Fibroblast of lung (primary cell): ENCODE measurements around the gene NOSTRIN. TPM values are rescaled to one million over a fixed set of nuclear protein-coding genes. Genes with fewer than 3 reads are reported as not detected.

Source experiments
- DNase-seq, 2 donors: peaks; one replicate each; pipeline versions ENCODE4 v3.0.0 to v3.0.0-alpha.2; 2010; ENCODE audit warnings: low read depth in 2 of 2
- H2AFZ ChIP-seq: 2 replicates; pipeline ENCODE4 v1.5.1; 2012; ENCODE audit warnings: low read length, control low read depth, inconsistent platforms
- H3K27ac ChIP-seq: 2 replicates; pipeline ENCODE4 v1.5.1; 2011; ENCODE audit warnings: low read length, control low read depth; ENCODE audit not compliant: insufficient read depth
- H3K27me3 ChIP-seq: 2 replicates; pipeline ENCODE4 v1.5.1; 2011; ENCODE audit warnings: mild to moderate bottlenecking, low read length; ENCODE audit not compliant: control insufficient read depth, insufficient read depth
- H3K36me3 ChIP-seq: 2 replicates; pipeline ENCODE4 v1.5.1; 2011; ENCODE audit warnings: low read length; ENCODE audit not compliant: control insufficient read depth, insufficient read depth
- H3K4me1 ChIP-seq: 2 replicates; pipeline ENCODE4 v1.5.1; 2011; ENCODE audit warnings: low read length; ENCODE audit not compliant: control insufficient read depth, insufficient read depth; ENCODE audit errors: extremely low read depth
- H3K4me2 ChIP-seq: 2 replicates; pipeline ENCODE4 v1.5.1; 2011; ENCODE audit warnings: low read length, control low read depth; ENCODE audit not compliant: insufficient read depth; ENCODE audit errors: extremely low read depth
- H3K4me3 ChIP-seq, 4 experiments: fragments of 200-600 bp in 1 of 4; sonication (generic) in 1 of 4; replicated peaks in 1 of 4; 2 replicates each; pipeline ENCODE4 v1.5.1; 2011 to 2016; ENCODE audit warnings: low read length in 4 of 4, low read depth in 3 of 4, mild to moderate bottlenecking in 3 of 4, control low read depth in 2 of 4, inconsistent platforms in 1 of 4, mixed read lengths in 1 of 4; ENCODE audit not compliant: insufficient read depth in 1 of 4; ENCODE audit errors: control extremely low read depth in 1 of 4
- H3K79me2 ChIP-seq: 2 replicates; pipeline ENCODE4 v1.5.1; 2012; ENCODE audit warnings: mild to moderate bottlenecking, low read length, inconsistent platforms; ENCODE audit not compliant: control insufficient read depth, insufficient read depth
- H3K9ac ChIP-seq: 2 replicates; pipeline ENCODE4 v1.5.1; 2011; ENCODE audit warnings: mild to moderate bottlenecking, low read length, control low read depth; ENCODE audit not compliant: insufficient read depth
- H3K9me3 ChIP-seq: 2 replicates; pipeline ENCODE4 v1.5.1; 2012; ENCODE audit warnings: low read depth, low read length; ENCODE audit not compliant: control insufficient read depth, insufficient read depth
- H4K20me1 ChIP-seq: 2 replicates; pipeline ENCODE4 v1.5.1; 2011; ENCODE audit warnings: low read length; ENCODE audit not compliant: control insufficient read depth, insufficient read depth; ENCODE audit errors: extremely low read depth
- CTCF ChIP-seq, 2 donors: IDR thresholded peaks in 1 of 2; conservative IDR thresholded peaks in 1 of 2; 1 replicate in 1 of 2; 2 replicates in 1 of 2; pipeline ENCODE4 v1.5.1; 2011 to 2012; ENCODE audit warnings: low read length in 2 of 2, control low read depth in 1 of 2, inconsistent platforms in 1 of 2, low read depth in 1 of 2, mild to moderate bottlenecking in 1 of 2
- EZH2 ChIP-seq: IDR thresholded peaks from 2 replicates; pipeline ENCODE4 v1.5.1; 2012; ENCODE audit warnings: low read length, control low read depth, mild to moderate bottlenecking; ENCODE audit errors: missing control alignments
- polyA plus RNA-seq, 2 donors: library from polyadenylated mRNA; depleted of rRNA in 1 of 2; stranded (reverse) in 1 of 2; unstranded in 1 of 2; fragments of >200 nt; gene quantifications; 2 replicates each; pipeline ENCODE4 v1.2.1, GENCODE V29; 2011 to 2012; ENCODE audit warnings: missing spikeins in 1 of 2
- total RNA-seq: library from RNA; depleted of rRNA; stranded (reverse); fragments of >200 nt; gene quantifications from 2 replicates; pipeline ENCODE4 v1.2.1, GENCODE V29; 2014

The NOSTRIN gene
- total and polyA plus RNA-seq, 2 donors (not counting 1 experiment from before 2014, with no cell fraction given), result 0.50 to 1.3 TPM

GRCh38 chr2:168896783-168897182, 94.3 kb downstream of the NOSTRIN start:
- Histone ChIP-seq H3K4me2 (no peak overlapping the region), H3K27me3 (no peaks in the 10 kb centered on the region), H2AFZ (no peak overlapping the region), H3K9ac (no peak overlapping the region), H3K27ac (no peak overlapping the region), H3K79me2 (no peaks in the 10 kb centered on the region), H3K4me1 (no peaks in the 10 kb centered on the region), H4K20me1 (no peaks in the 10 kb centered on the region), H3K9me3 (no peaks in the 10 kb centered on the region), H3K4me3 (no peak overlapping the region), H3K36me3 (no peaks in the 10 kb centered on the region)
- DNase-seq, result no peak
- no peak for TF ChIP-seq CTCF (conservative IDR thresholded peaks at IDR 0.05 in 1 of 2, IDR thresholded peaks at IDR 0.05 in 1 of 2; ENCODE audit: low read depth in 1 of 2, low read length in 2 of 2)
- no peak for TF ChIP-seq EZH2

GRCh38 chr2:168897449-168897848, 95.0 kb downstream of the NOSTRIN start:
- TF ChIP-seq EZH2, result no peak
- no peak for TF ChIP-seq CTCF (conservative IDR thresholded peaks at IDR 0.05 in 1 of 2, IDR thresholded peaks at IDR 0.05 in 1 of 2; ENCODE audit: low read depth in 1 of 2, low read length in 2 of 2)
- no peaks in the 10 kb centered on the region for H3K36me3 ChIP-seq
- no peaks in the 10 kb centered on the region for H3K27me3 ChIP-seq
- no peaks in the 10 kb centered on the region for H3K4me1 ChIP-seq
- no peak overlapping the region for H3K9ac ChIP-seq
- H3K4me2 ChIP-seq, result no peak overlapping the region
- H4K20me1 ChIP-seq, result no peaks in the 10 kb centered on the region
- H3K9me3 ChIP-seq, result no peaks in the 10 kb centered on the region
- H3K27ac ChIP-seq, result no peak overlapping the region
- no peaks in the 10 kb centered on the region for H3K79me2 ChIP-seq
- H3K4me3 ChIP-seq, result no peak overlapping the region
- H2AFZ ChIP-seq, result no peak overlapping the region
- no peak for DNase-seq

- no peak for TF ChIP-seq CTCF (conservative IDR thresholded peaks at IDR 0.05 in 1 of 2, IDR thresholded peaks at IDR 0.05 in 1 of 2; ENCODE audit: low read depth in 1 of 2, low read length in 2 of 2)
- no peak for TF ChIP-seq EZH2
- Histone ChIP-seq H3K4me3 (no peak within 1 kb of the TSS), H2AFZ (no peak within 1 kb of the TSS), H3K27ac (no peak within 1 kb of the TSS), H3K36me3 (no peaks in the 10 kb centered on the region), H3K4me2 (no peak within 1 kb of the TSS), H3K4me1 (no peaks in the 10 kb centered on the region), H3K79me2 (no peaks in the 10 kb centered on the region), H3K9ac (no peak within 1 kb of the TSS), H4K20me1 (no peaks in the 10 kb centered on the region), H3K9me3 (no peaks in the 10 kb centered on the region), H3K27me3 (no peaks in the 10 kb centered on the region)
- DNase-seq, result no peak
Observed at GRCh38 chr2:168901003-168901402, 98.6 kb downstream of the NOSTRIN start, which contains the start of gene G6PC2. TSS of gene G6PC2 (plus strand) at chr2:168901291. CDS start at chr2:168901332, 41 bp downstream.
